Measurements from ENCODE around the gene MYLK4.

DNA sequence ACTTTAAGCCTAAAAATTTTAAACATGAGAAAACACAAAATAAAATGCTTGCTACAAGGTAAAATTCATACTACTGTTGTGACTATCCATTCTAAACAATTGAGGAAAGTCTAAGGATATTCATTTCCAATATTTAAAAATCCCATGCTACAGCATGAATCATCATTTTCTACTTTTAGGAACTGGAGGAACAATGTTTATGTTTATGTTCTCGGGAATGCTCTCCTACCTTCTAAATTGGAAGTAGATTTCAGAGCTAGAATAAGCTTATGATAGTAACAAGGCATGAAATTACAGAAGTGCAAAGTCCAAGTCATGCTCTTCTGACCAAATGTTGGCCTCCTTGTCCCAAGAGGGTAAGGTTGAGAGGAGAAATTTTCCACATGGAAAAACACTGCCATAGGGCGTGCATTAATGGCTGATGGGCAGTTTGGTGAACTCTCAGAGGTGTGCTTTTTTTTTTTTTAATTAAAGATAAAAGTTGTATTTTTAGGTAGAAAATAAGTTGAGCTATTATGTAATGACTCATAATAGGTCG, 6.0 kb upstream of the MYLK4 start:
- no peak for TF ChIP-seq POLR2A (IDR thresholded peaks at IDR 0.05)
- TF ChIP-seq CTCF (IDR thresholded peaks at IDR 0.05 in 4 of 5, conservative IDR thresholded peaks at IDR 0.05 in 1 of 5), result no peak

Data from gastrocnemius medialis (tissue), 4 donors.